GM12801 (cell line): ENCODE data around the gene SURF6.

Source experiments
- TF ChIP-seq, protein P1 (sequence below): IDR thresholded peaks from one replicate; pipeline ENCODE4 v1.5.1; 2011; ENCODE audit warnings: control low read depth; ENCODE audit not compliant: insufficient read length; ENCODE audit errors: extremely low read depth

SURF6 gene

DNA sequence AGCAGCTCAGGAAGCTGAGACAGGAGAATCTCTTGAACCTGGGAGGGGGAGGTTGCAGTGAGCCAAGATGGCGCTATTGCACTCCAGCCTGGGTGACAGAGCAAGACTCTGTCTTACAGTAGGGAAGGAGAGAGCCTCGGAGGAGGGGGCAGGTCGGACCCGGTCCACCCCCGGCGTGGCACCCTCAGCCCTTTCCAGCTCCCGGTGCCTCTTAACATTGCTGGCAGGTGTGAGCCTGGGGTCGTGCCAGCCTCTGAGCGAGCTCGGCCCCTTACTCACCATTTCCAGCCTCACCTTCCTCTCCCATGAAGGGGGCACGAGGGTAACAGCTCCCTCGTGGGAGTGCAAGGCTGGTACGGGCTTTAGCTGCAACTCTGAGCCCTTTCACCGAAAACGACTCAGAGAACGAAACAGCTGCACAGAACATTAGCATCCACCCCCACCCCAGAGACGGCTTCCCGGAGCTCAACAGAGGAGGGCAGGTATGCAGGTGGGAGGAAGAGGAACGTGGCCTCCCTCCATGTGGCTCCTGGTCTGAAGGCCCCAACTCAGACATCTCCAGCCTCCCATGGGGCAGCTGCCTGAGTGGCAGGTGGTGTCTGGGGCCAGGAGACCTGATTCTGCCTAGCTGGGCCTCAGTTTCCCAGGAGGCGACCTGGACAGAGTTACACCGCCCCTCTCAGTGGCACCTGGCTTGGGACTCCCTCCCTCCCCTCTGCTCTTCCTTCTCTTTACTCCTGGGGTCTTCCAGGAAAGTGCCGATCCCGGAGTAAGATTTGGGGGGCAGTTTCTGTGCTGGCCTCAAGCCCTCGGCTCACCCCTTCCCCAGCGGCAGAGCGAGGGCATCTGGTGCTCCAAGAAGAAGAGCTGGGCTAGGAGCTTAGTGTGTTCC is 32.5 kb downstream of the SURF6 start:
- TF ChIP-seq, protein P1, sequence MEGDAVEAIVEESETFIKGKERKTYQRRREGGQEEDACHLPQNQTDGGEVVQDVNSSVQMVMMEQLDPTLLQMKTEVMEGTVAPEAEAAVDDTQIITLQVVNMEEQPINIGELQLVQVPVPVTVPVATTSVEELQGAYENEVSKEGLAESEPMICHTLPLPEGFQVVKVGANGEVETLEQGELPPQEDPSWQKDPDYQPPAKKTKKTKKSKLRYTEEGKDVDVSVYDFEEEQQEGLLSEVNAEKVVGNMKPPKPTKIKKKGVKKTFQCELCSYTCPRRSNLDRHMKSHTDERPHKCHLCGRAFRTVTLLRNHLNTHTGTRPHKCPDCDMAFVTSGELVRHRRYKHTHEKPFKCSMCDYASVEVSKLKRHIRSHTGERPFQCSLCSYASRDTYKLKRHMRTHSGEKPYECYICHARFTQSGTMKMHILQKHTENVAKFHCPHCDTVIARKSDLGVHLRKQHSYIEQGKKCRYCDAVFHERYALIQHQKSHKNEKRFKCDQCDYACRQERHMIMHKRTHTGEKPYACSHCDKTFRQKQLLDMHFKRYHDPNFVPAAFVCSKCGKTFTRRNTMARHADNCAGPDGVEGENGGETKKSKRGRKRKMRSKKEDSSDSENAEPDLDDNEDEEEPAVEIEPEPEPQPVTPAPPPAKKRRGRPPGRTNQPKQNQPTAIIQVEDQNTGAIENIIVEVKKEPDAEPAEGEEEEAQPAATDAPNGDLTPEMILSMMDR = no peak

DNA sequence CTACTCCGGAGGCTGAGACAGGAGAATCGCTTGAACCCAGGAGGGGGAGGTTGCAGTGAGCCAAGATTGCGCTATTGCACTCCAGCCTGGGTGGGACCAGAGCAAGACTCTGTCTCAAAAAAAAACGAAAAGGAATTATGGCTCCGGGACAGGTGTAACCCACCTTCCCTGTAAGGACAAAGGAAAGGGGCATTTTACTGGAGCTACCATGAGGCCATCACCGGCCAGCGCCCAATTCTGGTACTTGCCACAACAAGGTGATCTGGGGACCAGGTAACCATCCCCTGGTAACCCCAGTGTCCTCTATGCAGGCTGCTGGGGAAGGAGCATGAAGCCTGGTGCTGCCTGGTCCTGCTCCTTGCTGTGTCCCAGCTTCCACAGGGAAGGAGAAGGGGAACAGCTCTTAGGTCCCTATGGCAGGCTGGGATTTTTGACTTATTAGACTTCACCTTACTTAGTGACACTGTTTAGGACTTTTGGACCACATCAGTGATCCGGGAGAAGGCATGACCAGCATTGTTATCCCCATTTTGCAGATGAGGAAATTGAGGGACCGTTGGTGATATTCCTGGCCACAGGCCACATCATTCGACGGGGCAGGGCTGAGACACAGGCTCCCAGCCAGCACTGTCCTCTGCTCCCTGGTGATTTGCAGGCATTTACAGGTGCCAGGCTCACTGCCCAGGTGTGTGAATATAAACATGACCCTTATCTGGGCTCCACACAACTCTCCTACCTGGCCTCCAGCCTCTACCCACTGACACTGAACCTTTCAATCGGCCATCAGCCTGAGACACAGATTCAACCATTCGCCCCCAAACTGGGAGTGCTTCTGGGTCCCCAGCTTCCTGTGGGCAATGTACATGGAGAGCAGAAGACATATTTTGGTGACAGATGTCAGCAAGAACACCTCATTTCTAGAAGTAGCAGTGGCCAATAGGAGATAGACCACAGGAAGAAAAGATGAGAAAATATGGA is 34.4 kb downstream of the SURF6 start:
- TF ChIP-seq, protein P1 = no peak

DNA sequence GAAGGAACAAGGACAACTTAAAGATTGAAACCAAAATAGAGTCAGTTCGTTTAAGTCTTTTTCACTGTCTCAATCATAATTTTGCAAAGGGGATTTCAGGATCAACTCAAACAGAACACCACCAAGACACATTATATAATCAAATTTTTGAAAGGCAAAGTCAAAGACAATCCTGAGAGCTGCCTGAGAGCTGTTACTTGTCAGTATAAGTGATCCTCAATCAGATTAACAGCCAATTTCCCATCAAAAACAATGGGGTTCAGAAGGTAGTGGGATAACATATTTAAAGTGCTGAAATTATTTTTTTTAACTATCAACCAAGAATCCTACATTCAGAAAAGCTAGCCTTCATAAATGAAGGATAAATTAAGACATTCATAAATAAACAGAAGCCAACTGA is 41.7 kb downstream of the SURF6 start:
- TF ChIP-seq, protein P1 = no peak

DNA sequence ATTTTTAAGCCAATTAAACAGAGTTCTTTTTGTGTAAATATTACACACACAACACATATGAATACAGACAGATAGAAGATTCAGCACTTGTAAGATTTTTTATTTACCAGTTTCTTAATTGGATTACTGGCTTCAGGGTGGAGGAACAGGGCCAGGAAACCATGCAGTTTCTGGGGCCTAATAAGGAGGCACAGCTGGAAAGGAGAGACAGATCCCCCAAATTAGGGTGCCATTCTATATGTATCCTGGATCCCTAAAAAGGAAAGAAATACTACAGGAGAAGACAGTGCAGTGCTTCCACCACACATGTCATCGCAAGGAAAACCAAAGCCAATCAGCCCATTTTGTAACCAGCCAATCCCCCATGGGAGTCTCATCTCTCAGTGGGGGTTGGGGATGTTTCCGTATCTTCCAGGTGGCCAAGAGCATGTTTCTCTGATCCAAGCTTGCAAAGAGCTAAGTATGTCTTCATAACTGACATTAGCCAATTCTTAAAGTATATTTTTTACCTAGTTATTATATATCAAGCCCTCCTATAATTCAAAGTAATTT is 45.2 kb downstream of the SURF6 start:
- TF ChIP-seq, protein P1 = no peak

DNA sequence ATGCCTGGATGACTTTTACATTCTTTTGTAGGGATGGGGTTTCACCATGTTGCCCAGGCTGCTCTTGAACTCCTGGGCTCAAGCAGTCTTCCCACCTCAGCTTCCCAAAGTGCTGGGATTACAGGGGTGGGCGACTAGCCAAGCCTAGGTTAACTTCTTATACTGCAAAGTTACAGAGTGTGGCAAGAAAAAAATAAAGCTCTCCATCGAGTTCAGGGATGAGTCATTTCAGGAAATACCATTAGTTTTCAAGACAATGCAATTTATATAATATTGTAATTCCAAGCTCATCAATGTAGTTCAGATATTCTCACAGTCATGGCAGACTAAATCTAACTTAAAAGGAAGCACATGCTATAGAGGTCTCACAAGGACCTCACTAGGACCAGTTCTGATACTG is 49.5 kb downstream of the SURF6 start:
- TF ChIP-seq, protein P1 = no peak

DNA sequence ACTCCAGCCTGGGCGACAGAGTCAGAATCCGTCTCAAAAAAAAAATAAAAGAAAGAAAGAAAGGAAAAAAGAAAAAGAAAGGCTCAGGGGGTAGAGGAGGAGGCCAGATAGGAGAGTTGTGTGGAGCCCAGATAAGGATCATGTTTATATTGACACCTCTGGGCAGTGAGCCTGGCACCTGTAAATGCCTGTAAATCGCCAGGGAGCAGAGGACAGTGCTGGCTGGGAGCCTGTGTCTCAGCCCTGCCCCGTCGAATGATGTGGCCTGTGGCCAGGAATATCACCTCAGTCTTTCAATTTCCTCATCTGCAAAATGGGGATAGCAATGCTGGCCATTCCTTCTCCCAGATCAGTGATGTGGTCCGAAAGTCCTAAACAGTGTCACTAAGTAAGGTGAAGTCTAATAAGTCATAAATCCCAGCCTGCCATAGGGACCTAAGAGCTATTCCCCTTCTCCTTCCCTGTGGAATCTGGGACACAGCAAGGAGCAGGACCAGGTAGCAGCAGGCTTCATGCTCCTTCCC is 50.7 kb downstream of the SURF6 start:
- TF ChIP-seq, protein P1 = no peak

DNA sequence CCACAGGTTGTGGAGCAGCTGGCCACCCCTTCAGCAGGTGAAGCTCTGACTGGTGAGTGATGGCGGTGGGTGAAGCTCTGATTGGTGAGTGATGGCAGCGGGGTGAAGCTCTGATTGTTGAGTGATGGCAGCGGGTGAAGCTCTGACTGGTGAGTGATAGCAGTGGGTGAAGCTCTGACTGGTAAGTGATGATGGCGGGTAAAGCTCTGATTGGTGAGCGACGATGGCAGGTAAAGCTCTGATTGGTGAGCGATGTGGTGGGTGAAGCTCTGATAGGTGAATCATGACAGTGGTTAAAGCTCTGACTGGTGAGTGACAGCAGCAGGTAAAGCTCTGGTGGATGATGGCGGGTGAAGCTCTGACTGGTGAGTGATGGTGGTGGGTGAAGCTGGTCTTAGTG is 51.6 kb downstream of the SURF6 start:
- TF ChIP-seq, protein P1 = no peak
